ENCODE data around the gene NLRP6.

DNA sequence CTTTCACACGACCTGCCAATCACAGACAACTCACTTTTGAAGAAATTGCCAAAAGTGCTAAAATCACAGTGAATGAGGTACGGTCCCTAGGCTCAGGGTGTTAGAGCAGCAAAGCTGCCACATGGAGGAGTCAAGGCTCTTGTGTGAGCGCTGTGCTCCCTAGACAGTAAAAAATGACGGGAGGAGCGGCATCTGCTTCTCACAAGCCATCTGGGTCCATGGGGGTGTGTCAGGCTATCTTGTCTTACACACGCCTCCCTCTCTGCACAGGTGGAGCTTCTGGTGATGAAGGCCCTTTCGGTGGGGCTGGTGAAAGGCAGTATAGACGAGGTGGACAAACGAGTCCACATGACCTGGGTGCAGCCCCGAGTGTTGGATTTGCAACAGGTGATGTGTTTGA is 26.7 kb upstream of the NLRP6 start:
- TF ChIP-seq CTCF (conservative IDR thresholded peaks at IDR 0.05; ENCODE audit: low read length) (no peak), EZH2phosphoT487 (IDR thresholded peaks at IDR 0.05; ENCODE audit: borderline replicate concordance, low read depth, low read length) (no peak)

All from OCI-LY7 (cell line).